HG03135 (cell line): ENCODE results near the gene SH2D1A.
A peak's percentile ranks its signal among the peaks of the same experiment; 100 is the strongest.
"Not testable (repeated sequence)": the region's sequence is repeated elsewhere in the genome, so short reads cannot be mapped to it uniquely, and the experiment has no call there.

Experiments
- ATAC-seq: cut with Tn5 transposase; IDR thresholded peaks from one replicate; pipeline ENCODE4 v1.9.1; 2021; ENCODE audit warnings: mild to moderate bottlenecking, moderate library complexity; ENCODE audit not compliant: unreplicated experiment

Gene SH2D1A

DNA sequence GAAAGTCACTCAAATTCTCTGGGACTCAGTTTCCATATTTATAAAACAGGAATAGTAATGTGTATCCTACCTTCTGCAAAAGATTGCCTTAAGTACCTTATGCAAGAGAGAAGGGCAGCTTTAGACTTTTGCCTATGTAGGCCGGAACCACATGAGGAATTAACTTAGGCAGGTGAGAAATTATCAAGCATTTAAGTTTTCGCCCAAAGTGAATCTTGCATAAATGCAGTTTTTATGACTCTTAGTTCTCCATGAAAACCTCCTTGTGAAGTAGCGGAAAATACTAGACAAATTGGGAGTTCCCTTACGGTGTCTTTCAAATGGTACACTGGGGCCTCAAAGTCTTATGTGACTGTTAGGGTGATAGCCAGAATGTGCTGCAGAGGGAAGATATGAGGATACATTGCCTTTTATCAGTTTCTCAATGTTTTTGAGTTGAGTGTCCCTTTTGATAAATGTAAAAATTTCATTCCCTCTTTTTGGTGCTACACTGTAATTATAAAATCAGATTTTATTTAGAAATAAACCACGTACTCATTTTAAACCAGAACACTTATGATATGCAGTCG lies 2.6 kb downstream of the SH2D1A start:
- ATAC-seq = no peak

DNA sequence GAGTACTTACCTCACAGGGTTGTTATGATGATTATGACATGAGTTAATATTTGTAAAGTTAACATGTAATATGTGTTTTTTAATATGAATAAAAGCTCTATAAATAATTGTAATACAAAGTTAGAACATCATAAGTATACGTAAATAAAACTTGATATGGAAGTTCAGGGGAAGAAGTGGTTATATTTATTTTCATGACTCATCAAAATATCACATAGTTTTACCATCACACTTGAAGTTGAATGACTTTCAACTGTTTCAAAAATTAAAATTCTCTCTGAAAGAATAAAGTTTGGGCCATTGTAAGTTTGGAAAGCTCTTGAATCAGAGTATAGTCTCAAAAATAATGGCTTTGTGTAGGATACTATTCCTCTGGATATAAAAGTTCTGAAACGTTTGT lies 8.3 kb downstream of the SH2D1A start:
- no peak for ATAC-seq

DNA sequence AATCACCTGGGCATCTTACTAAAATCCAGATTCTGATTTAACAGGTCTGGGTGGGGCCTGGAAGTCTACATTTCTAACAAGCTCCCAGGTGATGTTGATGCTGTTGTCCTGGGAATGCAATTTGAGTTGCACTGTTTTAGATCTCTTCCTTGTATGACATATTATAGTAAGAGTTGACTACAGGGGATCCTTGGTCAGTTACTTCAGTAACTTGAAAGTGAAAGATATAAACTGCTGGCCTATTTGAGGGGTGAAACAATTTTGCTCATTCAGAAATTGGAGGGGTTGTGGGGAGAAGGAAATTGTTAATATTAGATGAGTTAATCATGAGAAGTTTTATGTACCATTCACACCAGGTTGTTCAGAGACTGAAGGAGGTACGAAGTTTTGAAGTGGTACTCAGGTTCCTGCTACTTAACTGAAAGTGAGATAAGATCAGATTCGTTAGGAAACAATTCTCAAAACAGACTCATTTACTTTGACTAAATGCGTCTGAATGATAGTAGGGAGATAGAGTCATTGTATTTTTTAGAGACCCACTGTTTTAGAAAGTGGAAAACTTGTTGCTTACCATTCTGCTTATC lies 12.5 kb downstream of the SH2D1A start:
- ATAC-seq = no peak

DNA sequence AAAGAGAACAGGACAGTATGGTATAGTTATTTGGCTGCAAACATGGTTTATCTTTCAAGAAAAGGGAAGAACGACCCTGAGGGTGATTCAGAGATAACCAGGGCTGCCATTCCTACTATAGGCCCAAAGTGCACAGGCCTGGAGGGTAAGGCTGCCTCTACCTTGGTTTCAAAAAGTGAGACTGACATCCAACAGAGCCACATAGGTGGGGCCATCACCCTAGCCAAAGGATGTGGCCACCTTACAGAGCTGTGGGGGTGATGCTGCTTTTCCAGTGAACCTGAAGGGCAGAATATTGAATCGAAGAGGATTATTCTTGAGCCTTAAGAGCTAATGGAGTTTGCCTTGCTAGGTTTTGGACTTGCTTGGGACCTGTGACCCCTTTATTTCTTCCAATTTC lies 15.7 kb downstream of the SH2D1A start:
- ATAC-seq = no peak

- no peak for ATAC-seq
These were observed 16.4 kb downstream of the SH2D1A start for GRCh38 chrX:124362761-124363160.

DNA sequence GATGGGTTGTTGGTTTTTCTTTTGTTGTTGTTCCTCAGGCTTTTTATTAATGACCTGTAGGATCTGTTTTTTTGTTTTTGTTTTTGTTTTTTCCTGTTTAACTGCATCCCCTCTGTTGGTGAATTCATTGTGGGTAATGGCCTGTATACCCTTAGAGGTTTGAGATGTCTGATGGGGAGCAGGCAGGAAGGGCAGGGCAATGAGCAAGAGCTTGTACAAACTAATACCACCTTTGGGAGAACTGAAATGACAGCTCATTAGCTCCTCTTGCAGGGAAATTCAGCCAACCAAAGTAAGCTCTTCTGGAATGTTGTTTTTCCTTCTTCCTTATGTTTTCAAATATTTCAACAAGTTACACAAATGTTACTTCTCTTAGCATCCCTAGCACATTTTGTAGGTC lies 23.4 kb downstream of the SH2D1A start:
- ATAC-seq = no peak

DNA sequence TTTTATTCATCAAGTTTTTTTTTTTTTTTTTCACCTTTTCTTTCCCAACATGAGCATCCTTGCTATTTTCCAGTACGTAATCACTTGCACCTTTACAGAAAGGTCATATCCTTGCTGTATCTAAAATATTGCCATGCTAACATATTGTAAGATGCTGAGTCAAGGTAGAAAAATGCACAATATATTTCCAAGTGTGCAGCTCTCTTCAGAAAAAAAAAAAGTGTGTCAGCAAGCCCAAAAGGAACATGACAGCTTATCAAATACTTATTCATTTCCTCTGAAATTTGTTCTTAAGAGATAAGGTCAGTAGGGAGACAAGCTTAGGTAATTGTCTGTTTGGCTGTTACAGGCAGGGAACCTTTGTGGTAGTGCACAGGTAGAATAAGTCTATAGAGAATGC lies 27.0 kb downstream of the SH2D1A start:
- no peak for ATAC-seq

DNA sequence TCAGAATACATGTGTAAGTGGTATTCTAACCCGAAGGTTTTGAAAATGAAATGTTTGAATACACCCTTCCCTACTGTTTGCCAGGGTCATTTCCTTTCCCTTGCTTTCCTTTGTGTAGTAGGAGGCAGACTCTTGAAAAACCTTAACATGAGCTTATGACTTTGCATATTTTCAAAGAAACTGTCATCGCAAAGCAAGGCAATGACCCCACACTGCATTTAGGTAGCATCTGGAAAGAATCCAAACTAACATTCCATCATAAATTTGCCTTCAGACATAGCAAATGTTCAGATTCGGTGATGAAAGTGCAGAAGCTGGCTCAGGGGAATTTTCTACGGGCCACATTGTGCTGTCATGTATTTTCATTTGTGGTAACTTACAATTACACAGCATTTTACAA lies 32.3 kb downstream of the SH2D1A start:
- ATAC-seq = no peak

GRCh38 chrX:124383354-124383753 lies 37.0 kb downstream of the SH2D1A start:
- no peak for ATAC-seq

DNA sequence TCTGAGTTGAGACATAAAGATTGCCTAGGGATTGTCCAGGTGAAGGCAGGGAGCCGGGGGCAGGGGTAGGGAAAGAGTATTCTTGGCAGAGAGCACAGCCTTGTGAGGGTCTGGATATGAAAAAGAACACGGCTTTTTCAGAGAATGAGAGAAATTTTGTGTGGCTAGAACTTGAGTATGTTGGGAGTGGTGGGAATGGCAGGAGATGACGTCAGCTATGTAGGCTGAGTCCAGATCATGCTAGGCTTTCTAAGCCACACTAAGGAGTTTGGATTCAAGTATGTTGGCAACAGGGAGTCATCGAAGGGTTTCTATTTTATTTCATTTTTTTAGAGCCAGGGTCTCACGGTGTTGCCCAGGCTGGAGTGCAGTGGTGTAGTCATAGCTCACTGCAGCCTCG lies 40.0 kb downstream of the SH2D1A start:
- no peak for ATAC-seq

- peak; percentile 77 for ATAC-seq
These were observed 42.2 kb downstream of the SH2D1A start for GRCh38 chrX:124388562-124388961.

GRCh38 chrX:124392794-124393193 lies 46.4 kb downstream of the SH2D1A start:
- ATAC-seq = no peak

GRCh38 chrX:124393238-124393637 lies 46.9 kb downstream of the SH2D1A start:
- ATAC-seq = no peak

DNA sequence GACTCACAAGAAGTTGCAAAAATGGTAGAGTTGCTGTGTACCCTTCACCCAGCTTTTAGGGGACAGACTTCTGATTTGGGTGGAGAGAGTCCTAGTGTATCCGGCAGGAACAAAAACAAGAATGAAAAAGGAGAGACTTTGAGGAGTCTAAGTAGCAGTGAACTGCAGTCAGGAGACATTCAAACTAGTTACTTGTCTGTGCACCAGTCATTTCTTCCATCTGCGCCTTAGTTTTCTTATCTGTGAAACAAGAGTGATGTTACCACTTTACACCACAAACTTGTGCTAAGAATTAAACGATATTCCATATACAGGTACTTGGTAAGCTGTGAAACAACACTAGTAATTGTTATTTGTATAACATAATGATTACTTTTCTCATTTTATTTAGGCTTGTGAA lies 47.3 kb downstream of the SH2D1A start:
- no peak for ATAC-seq

GRCh38 chrX:124395145-124395880 lies 49.0 kb downstream of the SH2D1A start:
- peak; percentile 71 for ATAC-seq

GRCh38 chrX:124401696-124402095 lies 55.3 kb downstream of the SH2D1A start:
- no peak for ATAC-seq

GRCh38 chrX:124405868-124406267 lies 59.5 kb downstream of the SH2D1A start:
- ATAC-seq = no peak

DNA sequence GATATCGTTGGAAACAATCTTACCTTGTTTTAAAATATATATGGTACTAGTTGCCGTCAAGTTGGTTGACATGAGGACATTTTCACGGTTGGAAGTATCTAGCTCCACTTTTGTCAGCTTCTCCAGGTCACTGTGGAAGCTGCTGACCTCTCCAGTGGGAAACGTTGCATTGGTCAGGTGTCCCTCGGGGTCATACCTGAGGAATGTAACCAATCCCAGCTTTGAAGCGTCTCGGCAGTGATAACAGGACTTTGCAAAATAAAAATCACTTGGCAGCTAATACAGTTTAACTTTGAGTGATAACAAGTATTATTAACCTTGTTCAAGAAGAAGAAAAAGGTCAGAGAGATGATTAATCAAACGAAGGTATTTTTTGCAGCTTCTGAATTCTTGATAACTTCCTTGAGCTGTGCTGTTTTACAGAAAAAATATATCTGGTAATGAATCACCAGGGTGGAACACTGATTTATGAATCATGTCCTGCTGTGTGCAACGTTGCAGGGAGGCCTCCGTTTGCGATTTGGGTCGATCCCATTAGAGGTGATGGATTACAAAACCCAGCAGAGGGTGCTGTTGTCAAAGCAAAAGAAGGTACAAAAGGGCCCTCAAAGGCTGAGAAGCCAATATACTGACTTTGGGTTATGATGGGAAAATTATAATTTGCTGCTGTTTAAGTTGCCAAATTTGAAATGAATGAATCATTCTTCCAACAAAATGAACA lies 60.1 kb downstream of the SH2D1A start:
- peak; percentile 93 for ATAC-seq

- ATAC-seq = no peak
These were observed 60.9 kb downstream of the SH2D1A start for GRCh38 chrX:124407226-124407625.

GRCh38 chrX:124408380-124408779 lies 62.0 kb downstream of the SH2D1A start:
- not testable (repeated sequence) for ATAC-seq

DNA sequence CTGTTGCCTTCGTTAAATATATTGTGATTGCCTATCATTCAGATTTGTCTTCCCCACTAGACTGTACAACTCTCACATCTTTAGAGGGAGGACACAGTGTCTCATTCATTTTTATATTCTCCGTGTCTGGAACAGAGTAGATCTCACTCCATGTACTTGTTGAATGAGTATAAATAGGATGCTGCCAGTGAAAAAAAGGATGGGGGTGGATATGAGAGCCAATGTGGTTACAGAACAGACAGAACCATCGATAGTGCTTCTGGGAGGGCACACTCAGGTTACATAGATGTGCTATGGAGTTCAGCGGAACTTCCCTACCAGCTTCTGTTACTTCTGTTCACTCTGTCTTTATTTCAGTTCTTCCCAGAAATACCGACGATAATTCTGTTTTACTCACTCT lies 66.9 kb downstream of the SH2D1A start:
- ATAC-seq = no peak

DNA sequence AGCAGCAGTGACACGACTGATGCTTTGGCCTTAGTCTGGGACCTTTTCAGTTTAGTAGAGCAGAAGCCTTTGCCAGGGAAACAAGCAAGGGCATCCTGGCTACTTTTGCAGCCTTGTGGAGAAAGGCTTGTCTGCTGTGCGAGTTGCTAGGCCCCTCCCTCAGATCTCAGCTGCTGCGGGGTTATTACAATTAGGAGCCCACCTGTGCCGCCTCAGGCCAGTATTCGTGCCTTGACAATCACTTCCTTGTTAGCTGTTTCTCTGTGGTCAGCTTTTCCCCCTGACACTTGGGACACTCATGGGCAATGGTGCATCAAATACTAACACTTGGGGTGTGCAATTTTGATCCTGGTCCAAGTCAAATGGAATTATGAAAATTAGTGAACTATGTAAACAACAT lies 67.9 kb downstream of the SH2D1A start:
- ATAC-seq = no peak
